SK-N-SH (cell line): Measurements from ENCODE around the gene PLB1. TPM values are rescaled to one million over a fixed set of nuclear protein-coding genes. Genes with fewer than 3 reads are reported as not detected.

ENCODE experiments used
- CTCF ChIA-PET: fragments of 300-600, 350-600 bp; formaldehyde crosslinking; extraction: SDS; loops from one replicate; lab custom pipeline; 2021; lab: Yijun Ruan, JAX
- POLR2A ChIA-PET: fragments of 350-600 bp; sonication (Branson Sonifier 250); formaldehyde crosslinking; extraction: SDS; loops from one replicate; lab custom pipeline; 2020; ENCODE audit warnings: antibody characterized with exemption, inconsistent platforms; lab: Yijun Ruan, JAX
- DNase-seq: peaks from one replicate; pipeline ENCODE4 v3.0.0; 2012
- H2AFZ ChIP-seq: fragments of 200-600 bp; sonication (generic); 2 replicates; pipeline ENCODE4 v1.8.1; 2016; ENCODE audit warnings: antibody characterized with exemption, mild to moderate bottlenecking, low read depth
- H3F3A ChIP-seq: fragments of 200-600 bp; sonication (generic); replicated peaks from 2 replicates; pipeline ENCODE3; 2016; ENCODE audit warnings: antibody characterized with exemption, mild to moderate bottlenecking; ENCODE audit not compliant: insufficient read depth
- H3K27ac ChIP-seq, 2 experiments: fragments of 200-500 bp in 1 of 2; fragments of 200-600 bp in 1 of 2; sonication (Bioruptor generic) in 1 of 2; sonication (generic), shearing (Covaris generic) in 1 of 2; 2 replicates each; pipeline versions ENCODE4 v1.5.1 to v1.6.1; 2014 to 2016; ENCODE audit warnings: low read depth in 2 of 2, inconsistent platforms in 1 of 2, low read length in 1 of 2, mild to moderate bottlenecking in 1 of 2, mixed read lengths in 1 of 2
- H3K27me3 ChIP-seq: fragments of 200-600 bp; sonication (generic), shearing (Covaris generic); 2 replicates; pipeline ENCODE4 v1.6.1; 2016; ENCODE audit warnings: mixed run types; ENCODE audit not compliant: insufficient read depth
- H3K36me3 ChIP-seq, 2 experiments: fragments of 200-500 bp in 1 of 2; fragments of 200-600 bp in 1 of 2; sonication (Bioruptor generic) in 1 of 2; sonication (generic) in 1 of 2; replicated peaks in 1 of 2; 2 replicates each; pipeline versions ENCODE3 to v1.5.1; 2014 to 2016; ENCODE audit warnings: low read length in 1 of 2, mild to moderate bottlenecking in 1 of 2; ENCODE audit not compliant: insufficient read depth in 2 of 2, control insufficient read depth in 1 of 2
- H3K4me1 ChIP-seq, 2 experiments: fragments of 200-500 bp in 1 of 2; fragments of 200-600 bp in 1 of 2; sonication (Bioruptor generic) in 1 of 2; sonication (generic), shearing (Covaris generic) in 1 of 2; 2 replicates each; pipeline versions ENCODE4 v1.5.1 to v1.6.1; 2014 to 2016; ENCODE audit warnings: low read depth in 1 of 2, low read length in 1 of 2, mixed run types in 1 of 2; ENCODE audit not compliant: insufficient read depth in 2 of 2, control insufficient read depth in 1 of 2
- H3K4me2 ChIP-seq: fragments of 200-600 bp; sonication (generic), shearing (Covaris generic); 2 replicates; pipeline ENCODE4 v1.6.1; 2017; ENCODE audit warnings: mixed run types
- H3K4me3 ChIP-seq, 2 experiments: fragments of 200-500 bp in 1 of 2; fragments of 200-600 bp in 1 of 2; sonication (Bioruptor generic) in 1 of 2; sonication (generic), shearing (Covaris generic) in 1 of 2; 2 replicates each; pipeline versions ENCODE4 v1.5.1 to v1.8.1; 2014 to 2016; ENCODE audit warnings: low read depth in 2 of 2, inconsistent platforms in 1 of 2, low read length in 1 of 2, mild to moderate bottlenecking in 1 of 2, mixed read lengths in 1 of 2, moderate library complexity in 1 of 2
- H3K79me2 ChIP-seq: fragments of 200-600 bp; sonication (generic); 2 replicates; pipeline ENCODE4 v1.8.1; 2017; ENCODE audit warnings: mild to moderate bottlenecking; ENCODE audit not compliant: insufficient read depth
- H3K9ac ChIP-seq: fragments of 200-600 bp; sonication (generic); 2 replicates; pipeline ENCODE4 v1.6.1; 2017; ENCODE audit warnings: mixed run types
- H3K9me2 ChIP-seq: fragments of 200-600 bp; sonication (generic); 2 replicates; pipeline ENCODE4 v1.6.1; 2017; ENCODE audit warnings: mixed run types
- H3K9me3 ChIP-seq: fragments of 200-600 bp; sonication (generic); 2 replicates; pipeline ENCODE4 v1.6.1; 2017; ENCODE audit warnings: mixed run types, mild to moderate bottlenecking, moderate library complexity
- H4K20me1 ChIP-seq: fragments of 200-600 bp; sonication (generic); 2 replicates; pipeline ENCODE4 v1.6.1; 2017; ENCODE audit warnings: mild to moderate bottlenecking, mixed run types; ENCODE audit not compliant: insufficient read depth
- ELF1 ChIP-seq: IDR thresholded peaks from 2 replicates; pipeline ENCODE4 v1.4.0; 2012
- EP300 ChIP-seq, 2 experiments: IDR thresholded peaks; 2 replicates each; pipeline versions ENCODE4 v1.4.0 to v1.6.1; 2012; ENCODE audit warnings: borderline replicate concordance in 1 of 2, low read depth in 1 of 2, low read length in 1 of 2
- FOSL2 ChIP-seq: IDR thresholded peaks from 2 replicates; pipeline ENCODE4 v1.4.0; 2012; ENCODE audit warnings: low read depth, mild to moderate bottlenecking, moderate library complexity, borderline replicate concordance
- FOXJ3 ChIP-seq: sonication (generic); formaldehyde crosslinking; IDR thresholded peaks from 2 replicates; pipeline ENCODE4 v1.5.1; 2020; ENCODE audit warnings: mild to moderate bottlenecking, missing genetic modification reagents
- FOXM1 ChIP-seq: IDR thresholded peaks from 2 replicates; pipeline ENCODE4 v1.4.0; 2012; ENCODE audit warnings: low read depth, mild to moderate bottlenecking
- GABPA ChIP-seq: IDR thresholded peaks from 2 replicates; pipeline ENCODE4 v1.4.0; 2012; ENCODE audit warnings: low read depth, mild to moderate bottlenecking
- GATA2 ChIP-seq: sonication (generic); formaldehyde crosslinking; IDR thresholded peaks from 2 replicates; pipeline ENCODE4 v1.5.0; 2020; ENCODE audit warnings: mild to moderate bottlenecking, missing genetic modification reagents
- MAX ChIP-seq: IDR thresholded peaks from 2 replicates; pipeline ENCODE4 v1.4.0; 2012; ENCODE audit warnings: low read depth
- MXI1 ChIP-seq: IDR thresholded peaks from 2 replicates; pipeline ENCODE4 v1.6.1; 2012; ENCODE audit warnings: mild to moderate bottlenecking, low read depth, low read length, improper control_type of control experiment
- NFIC ChIP-seq: IDR thresholded peaks from 2 replicates; pipeline ENCODE4 v1.4.0; 2012; ENCODE audit warnings: borderline replicate concordance
- NRF1 ChIP-seq: IDR thresholded peaks from 2 replicates; pipeline ENCODE4 v1.6.1; 2012; ENCODE audit warnings: low read depth, mild to moderate bottlenecking, low read length
- PBX3 ChIP-seq: IDR thresholded peaks from 2 replicates; pipeline ENCODE4; 2012
- POLR2AphosphoS5 ChIP-seq: IDR thresholded peaks from 2 replicates; pipeline ENCODE4 v1.6.1; 2012; ENCODE audit warnings: low read depth, low read length
- RAD21 ChIP-seq: IDR thresholded peaks from 2 replicates; pipeline ENCODE4 v1.6.1; 2012; ENCODE audit warnings: mild to moderate bottlenecking, low read length
- RXRA ChIP-seq: IDR thresholded peaks from 2 replicates; pipeline ENCODE4 v1.4.0; 2012; ENCODE audit warnings: low read depth, mild to moderate bottlenecking, borderline replicate concordance
- TAF1 ChIP-seq: IDR thresholded peaks from 2 replicates; pipeline ENCODE4 v1.6.1; 2012; ENCODE audit warnings: low read depth, mild to moderate bottlenecking, low read length, moderate library complexity, borderline replicate concordance
- TEAD4 ChIP-seq: IDR thresholded peaks from 2 replicates; pipeline ENCODE4 v1.4.0; 2012; ENCODE audit warnings: mild to moderate bottlenecking, borderline replicate concordance; ENCODE audit not compliant: insufficient read depth
- YY1 ChIP-seq: IDR thresholded peaks from 2 replicates; pipeline ENCODE4 v1.4.0; 2012; ENCODE audit warnings: low read depth, mild to moderate bottlenecking
- WGBS: methylation state at CpG from one replicate; pipeline ENCODE4 v1.1.6; 2017; ENCODE audit warnings: low lambda C conversion rate; 5-methylcytosine and 5-hydroxymethylcytosine counted together
- polyA plus RNA-seq, 3 experiments: library from polyadenylated mRNA; depleted of rRNA; stranded (reverse); fragments of >200 nt; gene quantifications; 2 replicates each; pipeline ENCODE4 v1.2.3, GENCODE V29; 2012
- TF ChIP-seq, protein P1 (sequence below): fragments of 150-350 bp; IDR thresholded peaks from 2 replicates; pipeline ENCODE4 v1.6.1; 2016; ENCODE audit warnings: mild to moderate bottlenecking, low read depth, low read length

The PLB1 gene
- polyA plus RNA-seq, 1 of the 3 experiments (the other 2 are of a cell fraction): 0.10 TPM

DNA sequence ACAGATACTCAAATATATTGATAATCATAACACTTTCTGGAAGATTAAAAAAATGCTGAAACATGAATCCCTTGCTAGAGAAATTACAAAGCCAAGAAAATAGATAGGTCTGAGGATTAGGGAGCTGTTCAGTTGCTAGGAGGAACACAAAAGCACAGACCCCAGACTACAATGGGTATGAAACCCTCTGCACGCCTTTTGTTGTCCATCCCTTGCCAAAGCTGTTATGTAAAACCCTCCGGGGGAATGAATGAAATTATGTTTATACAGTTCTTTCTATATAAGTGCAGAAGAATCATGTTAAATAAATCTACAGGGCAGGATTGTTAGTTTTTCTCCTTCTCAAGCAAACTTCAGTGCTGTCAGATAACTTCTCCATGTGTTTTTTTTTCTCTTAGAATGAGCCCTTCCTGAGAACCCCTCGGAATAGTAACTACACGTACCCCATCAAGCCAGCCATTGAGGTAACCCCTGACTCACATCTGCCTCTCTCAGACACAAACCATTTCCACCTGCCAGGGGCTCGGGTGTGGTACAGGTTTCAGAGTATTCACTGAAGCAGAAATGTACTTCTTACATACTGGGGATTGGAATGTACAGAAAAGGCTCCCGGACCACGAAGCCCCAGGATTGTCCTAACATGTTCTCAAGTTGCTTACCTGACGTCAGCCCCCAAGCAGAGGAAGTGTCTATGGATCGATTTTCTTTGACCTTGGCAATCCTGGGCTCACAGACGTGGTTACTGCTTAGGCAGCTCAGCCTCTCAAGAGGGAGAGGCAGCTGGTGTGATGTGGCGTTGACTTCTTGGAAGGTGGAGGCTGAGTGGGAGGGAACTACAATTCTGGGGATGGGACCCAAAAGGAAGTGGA is 118.0 kb downstream of the PLB1 start:
- TF ChIP-seq, protein P1, sequence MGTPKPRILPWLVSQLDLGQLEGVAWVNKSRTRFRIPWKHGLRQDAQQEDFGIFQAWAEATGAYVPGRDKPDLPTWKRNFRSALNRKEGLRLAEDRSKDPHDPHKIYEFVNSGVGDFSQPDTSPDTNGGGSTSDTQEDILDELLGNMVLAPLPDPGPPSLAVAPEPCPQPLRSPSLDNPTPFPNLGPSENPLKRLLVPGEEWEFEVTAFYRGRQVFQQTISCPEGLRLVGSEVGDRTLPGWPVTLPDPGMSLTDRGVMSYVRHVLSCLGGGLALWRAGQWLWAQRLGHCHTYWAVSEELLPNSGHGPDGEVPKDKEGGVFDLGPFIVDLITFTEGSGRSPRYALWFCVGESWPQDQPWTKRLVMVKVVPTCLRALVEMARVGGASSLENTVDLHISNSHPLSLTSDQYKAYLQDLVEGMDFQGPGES: no peak
- no peak for TF ChIP-seq FOXM1
- no peak for TF ChIP-seq TEAD4
- no peak for TF ChIP-seq PBX3
- TF ChIP-seq RXRA: no peak
- TF ChIP-seq MXI1: no peak
- TF ChIP-seq GATA2 (CRISPR knock-in tag): no peak
- TF ChIP-seq GABPA: no peak
- no peak for TF ChIP-seq TAF1
- no peak for TF ChIP-seq ELF1
- no peak for TF ChIP-seq RAD21
- no peak for TF ChIP-seq NFIC
- TF ChIP-seq MAX: no peak
- TF ChIP-seq NRF1: no peak
- TF ChIP-seq FOXJ3 (CRISPR knock-in tag): no peak
- TF ChIP-seq EP300 (IDR thresholded peaks at IDR 0.05; ENCODE audit: borderline replicate concordance in 1 of 2, low read depth in 1 of 2, low read length in 1 of 2): no peak
- no peak for TF ChIP-seq FOSL2
- TF ChIP-seq POLR2AphosphoS5: no peak
- TF ChIP-seq YY1: no peak
- Histone ChIP-seq H3K9me2 (no peaks in the 10 kb centered on the region), H3K4me3 (no peak overlapping the region), H4K20me1 (no peaks in the 10 kb centered on the region), H3K9ac (no peak overlapping the region), H3K79me2 (no peaks in the 10 kb centered on the region), H3K36me3 (no peaks in the 10 kb centered on the region), H2AFZ (no peak overlapping the region), H3K27me3 (no peaks in the 10 kb centered on the region), H3K4me1 (peaks cover 0 to 6% of the 10 kb centered on the region in 2 experiments; a peak in 2 of 4 replicates), H3K4me2 (no peak overlapping the region), H3F3A (peaks cover 7% of the 10 kb centered on the region), H3K9me3 (no peaks in the 10 kb centered on the region), H3K27ac (no peak overlapping the region)
- WGBS: 74% methylated on average over 11 of the region's 11 CpGs
- POLR2A ChIA-PET: no interaction called here
- CTCF ChIA-PET: interaction anchor here (1.1 to 9.7 kb wide), 2 partner anchors 20 to 47 kb away, joined by 5 to 92 read pairs; no protein-coding TSS in a partner anchor
- DNase-seq: no peak
